Fibroblast of upper back skin (primary cell): ENCODE measurements around the gene REL.

Source experiments
- DNase-seq: peaks from one replicate; pipeline ENCODE4 v3.0.0-alpha.2; 2013

REL gene

DNA sequence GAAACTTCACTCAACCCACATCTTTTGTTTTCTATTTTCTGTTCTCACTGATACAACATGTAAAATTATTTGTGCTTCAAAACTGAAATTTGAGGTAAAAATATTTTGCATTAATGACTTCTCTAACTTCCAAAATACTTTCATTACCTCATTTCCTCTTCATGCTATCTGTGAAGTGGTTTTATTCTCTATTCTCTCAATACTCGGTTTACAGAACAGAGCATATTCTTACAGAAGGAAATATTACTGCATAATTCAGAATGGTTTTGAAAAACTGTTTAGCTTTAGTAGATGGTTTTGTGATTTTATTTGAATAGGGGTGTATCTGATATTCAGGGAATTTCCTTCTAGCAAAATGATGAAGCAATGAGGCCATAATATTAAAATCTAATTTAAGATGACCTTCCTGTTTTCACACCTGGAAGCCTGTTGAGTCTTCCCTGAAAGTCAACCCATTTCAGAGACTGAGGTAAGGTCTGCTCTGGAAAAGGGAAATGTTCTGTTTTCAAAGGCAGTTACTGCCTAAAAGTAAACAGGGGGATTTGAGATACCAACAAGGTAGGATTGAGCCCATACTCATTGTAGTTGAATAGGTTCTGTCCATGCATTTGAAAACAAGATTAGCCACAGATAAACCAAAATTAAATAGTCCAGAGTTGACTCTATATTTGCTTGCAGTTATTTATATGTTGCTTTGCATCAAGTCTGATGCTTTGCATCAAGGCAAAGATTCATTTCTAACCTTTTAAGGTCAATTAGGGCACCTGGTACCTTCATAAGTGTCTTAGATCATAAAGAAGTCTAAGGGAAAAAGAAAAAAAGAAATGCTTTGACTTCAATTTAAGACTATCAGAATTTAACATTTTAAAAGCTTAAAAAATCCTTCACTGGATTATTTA lies 85.4 kb downstream of the REL start:
- DNase-seq, result no peak

DNA sequence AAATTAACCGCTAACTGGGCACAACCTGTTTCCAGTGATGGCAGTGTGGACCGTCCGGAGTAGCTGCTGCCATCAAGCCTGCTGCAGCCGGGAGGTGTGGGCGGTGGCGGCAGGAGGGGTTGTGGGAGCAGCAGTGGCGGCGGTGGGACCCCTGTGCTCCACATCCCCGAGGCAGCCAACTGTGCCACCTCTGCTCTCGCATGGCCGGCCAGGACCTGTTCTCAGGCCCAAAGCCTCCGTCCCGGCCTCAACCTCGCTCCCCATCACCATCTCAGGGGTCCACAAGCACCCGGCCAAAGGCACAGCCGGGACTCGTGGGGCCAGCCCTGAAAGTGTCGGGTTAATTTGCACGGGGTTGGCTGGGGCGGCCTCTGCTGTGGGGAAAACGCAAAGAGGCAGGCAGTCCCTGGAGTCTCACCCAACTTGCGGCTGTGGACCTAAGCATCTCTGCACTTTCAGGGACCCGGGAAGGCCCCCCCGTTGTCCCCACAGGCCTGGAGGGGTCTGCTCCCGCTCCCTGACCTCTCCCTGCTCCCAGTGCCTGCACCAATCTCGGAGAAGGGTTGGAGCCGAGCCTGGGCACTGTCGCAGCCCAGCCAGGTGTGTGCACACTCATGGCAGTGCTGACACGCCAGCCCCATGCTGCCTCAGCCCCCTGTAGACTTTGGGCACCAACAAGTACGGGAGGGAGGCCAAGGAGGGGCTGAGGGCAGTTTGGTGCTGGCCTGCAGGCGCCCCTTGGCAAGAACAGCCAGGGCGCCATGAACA lies 91.7 kb downstream of the REL start:
- no peak for DNase-seq

DNA sequence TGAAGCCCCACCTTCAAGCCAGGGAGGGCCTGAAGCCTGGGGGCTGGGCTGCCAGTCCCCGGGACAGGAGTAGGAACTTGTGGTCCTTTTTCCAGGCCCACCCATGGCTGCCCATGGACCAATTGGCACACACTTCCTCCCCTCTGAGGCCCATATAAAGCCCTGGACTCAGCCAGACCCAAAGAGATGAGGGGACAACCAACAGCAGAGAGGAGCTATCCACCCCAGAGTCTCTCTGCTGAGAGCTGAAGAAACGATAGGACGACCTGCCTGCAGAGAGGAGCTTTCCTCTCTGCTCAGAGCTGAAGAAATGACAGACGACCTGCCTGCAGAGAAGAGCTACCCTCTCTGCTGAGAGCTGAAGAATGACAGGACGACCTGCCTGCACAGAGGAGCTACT lies 92.3 kb downstream of the REL start:
- DNase-seq, result no peak

DNA sequence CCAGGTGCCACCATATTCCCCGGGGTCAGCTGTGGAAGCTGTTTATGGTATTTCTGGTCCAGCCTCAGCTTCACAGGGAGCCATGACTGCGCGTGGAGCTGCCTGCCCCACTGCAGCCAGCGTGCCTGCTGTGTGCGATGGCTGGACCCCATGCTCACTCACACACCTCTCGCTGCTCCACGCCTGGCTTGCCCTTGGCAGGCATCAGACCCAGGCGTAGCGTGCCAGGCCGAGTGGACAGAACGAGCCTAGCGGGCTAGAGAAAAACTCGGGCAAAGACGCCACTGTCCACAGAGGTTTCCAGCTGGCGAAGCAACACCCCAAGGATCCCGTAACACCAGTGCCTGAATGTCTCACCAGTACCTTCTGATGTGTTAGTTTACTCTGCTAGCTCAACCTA lies 93.3 kb downstream of the REL start:
- DNase-seq, result no peak
